Activated naive CD4-positive, alpha-beta T cell treated with anti-CD3 and anti-CD28 coated beads, Interleukin-2, amount 50 U/mL, for 16 hours (primary cell): ENCODE results near the gene ZSWIM5.
"Not testable (repeated sequence)": the region's sequence is repeated elsewhere in the genome, so short reads cannot be mapped to it uniquely, and the experiment has no call there.

Source experiments
- DNase-seq: peaks from one replicate; pipeline ENCODE4 v3.0.0-alpha.2; 2020

Gene ZSWIM5

DNA sequence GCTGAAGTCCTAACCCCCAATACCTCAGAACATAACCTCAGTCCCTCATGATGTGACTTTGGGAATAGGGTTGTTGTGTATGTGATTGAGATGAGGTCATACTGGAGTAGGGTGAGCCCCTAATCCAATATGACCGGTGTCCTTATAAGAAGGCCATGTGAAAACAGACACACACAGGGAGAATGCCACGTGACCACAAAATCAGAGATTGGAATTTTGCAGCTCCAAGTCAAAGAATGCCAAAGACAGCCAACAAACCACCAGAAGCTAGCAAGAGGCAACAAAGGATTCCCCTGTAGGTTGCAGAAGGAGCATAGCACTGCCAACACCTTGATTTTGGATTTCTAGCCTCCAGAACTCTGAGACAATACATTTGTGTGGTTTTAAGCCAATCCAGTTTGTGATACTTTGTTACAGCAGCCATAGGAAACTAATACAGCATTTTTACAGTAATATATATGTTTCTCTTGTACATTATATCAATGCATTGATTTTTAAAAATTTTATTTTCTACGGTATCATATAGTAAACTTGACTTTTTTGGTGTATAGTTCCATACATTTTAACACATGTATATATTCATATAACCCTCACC is 5.4 kb downstream of the ZSWIM5 start:
- DNase-seq, result no peak

DNA sequence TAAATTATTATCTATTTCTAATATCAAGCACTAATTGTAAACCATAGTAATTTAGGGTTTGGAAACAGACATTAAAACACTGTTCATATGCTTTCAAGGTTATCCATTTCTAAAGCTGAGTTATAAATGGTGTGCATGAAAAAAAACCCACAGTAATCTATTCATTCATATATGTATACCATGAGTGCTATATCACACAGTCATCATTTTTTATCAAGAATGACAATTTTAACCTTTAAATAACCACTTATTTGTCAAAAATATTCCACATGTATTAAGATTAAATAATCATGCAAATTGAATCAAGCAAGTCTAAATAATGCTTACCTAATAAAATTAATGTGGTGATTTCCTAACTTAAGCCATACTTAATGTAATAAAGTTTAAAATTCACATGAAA is 6.0 kb downstream of the ZSWIM5 start:
- no peak for DNase-seq

DNA sequence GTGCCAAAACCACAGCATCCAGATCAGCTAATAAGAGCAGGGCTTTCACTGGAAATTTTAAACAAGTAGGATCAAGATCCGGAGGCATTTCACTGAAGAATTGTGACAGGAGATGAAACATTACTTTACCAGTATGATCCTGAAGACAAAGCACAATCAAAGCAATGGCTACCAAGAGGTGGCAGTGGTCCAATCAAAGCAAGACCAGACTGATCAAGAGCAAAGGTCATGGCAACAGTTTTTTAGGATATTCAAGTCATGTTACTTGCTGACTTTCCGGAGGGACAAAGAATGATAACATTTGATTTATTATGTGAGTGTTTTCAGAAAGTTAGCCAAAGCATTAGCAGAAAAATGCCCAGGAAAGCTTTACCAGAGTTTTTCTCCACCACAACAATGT is 8.2 kb downstream of the ZSWIM5 start:
- DNase-seq, result no peak

DNA sequence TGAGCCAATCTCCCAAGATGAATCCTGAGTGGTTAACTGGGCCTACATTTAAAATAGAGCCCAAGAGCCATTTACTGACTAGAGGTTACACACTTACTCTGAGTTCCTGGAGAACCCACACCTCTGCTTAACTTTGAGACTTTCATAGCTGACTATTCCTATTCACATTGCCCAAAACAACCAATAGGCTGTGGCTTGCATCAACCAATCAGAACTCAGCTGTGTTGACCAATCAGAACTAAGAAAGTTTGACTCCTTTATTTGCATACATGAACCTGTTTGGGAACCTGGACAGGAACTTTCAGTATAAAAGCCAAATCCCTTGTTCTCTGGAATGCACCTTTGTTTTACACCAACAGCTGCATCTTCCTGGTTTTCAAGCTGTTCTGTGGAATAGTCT is 9.5 kb downstream of the ZSWIM5 start:
- DNase-seq, result no peak

DNA sequence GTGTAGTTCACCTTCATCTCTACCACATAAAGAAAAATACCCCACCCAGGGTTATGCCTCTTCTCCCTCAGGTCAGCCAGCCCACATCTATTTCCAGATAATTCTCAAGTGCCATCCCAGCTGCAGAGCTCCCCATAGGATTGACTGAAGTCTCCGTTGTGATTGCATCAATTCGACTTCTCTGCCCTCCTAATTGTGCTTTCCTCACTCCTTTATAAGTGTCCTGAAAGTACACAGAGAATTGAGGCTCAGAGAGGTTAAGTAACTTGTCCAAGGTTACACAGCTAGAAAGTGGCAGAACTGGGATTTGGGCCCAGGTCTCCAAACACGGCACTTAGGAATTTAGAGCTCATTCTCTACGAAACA is 15.0 kb downstream of the ZSWIM5 start:
- no peak for DNase-seq

DNA sequence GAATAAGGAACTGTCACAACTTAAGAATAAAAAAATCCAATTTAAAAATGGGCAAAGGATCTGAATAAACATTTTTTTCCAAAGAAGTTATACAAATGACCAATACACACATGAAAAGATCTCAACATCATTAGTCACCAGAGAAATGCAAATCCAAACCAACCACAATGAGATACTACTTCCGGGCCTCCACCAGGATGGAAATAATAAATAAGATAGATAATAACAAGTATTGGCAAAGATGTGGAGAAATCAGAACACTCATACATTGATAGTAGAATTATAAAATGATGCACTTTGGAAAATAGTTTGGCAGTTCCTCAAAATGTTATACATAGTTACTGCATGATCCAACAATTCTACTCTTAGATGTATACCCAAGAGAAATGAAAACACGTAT is 18.7 kb downstream of the ZSWIM5 start:
- DNase-seq, result no peak

DNA sequence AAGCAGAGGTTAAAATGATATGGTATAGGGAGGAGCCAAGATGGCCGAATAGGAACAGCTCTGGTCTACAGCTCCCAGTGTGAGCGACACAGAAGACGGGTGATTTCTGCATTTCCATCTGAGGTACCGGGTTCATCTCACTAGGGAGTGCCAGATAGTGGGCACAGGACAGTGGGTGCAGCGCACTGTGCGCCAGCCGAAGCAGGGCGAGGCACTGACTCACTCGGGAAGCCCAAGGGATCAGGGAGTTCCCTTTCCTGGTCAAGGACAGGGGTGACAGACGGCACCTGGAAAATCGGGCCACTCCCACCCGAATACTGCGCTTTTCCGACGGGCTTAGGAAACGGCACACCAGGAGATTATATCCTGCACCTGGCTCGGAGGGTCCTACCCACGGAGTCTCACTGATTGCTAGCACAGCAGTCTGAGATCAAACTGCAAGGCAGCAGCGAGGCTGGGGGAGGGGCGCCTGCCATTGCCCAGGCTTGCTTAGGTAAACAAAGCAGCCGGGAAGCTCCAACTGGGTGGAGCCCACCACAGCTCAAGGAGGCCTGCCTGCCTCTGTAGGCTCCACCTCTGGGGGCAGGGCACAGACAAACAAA is 26.4 kb downstream of the ZSWIM5 start:
- DNase-seq, result not testable (repeated sequence)

DNA sequence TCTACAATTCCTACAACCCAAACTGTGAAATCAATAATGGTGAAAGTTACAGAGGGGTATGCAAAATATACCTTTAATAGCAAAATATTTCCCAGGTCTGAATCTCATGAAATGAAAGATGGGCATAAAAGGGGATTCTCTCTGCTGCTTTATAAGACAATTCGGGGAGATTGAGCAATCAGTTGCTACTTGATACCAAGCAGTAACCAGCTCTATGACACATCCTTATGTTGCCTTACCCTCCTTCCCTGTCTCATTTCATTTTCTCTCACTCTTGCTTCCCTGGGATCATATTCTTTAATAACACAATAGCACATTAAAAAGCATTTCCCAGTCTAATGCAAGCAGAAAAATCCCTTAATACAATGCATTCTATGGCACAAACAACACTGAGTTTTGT is 29.0 kb downstream of the ZSWIM5 start:
- DNase-seq, result no peak

DNA sequence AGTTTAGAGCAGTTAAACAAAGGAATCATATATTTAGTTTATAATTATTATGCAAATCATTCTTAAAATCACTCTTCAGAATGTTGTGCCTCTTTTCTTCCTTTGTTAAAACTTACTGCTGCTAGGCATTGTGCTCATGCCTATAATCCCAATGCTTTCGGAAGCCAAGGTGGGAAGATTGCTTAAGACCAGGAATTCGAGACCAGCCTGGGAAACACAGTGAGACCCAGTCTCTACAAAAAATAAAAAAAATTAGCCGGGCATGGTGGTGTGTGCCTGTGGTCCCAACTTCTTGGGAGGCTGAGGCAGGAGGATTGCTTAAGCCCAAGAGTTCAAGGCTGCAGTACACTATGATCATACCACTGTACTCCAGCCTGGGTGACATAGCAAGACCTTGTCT is 33.6 kb downstream of the ZSWIM5 start:
- DNase-seq, result no peak

DNA sequence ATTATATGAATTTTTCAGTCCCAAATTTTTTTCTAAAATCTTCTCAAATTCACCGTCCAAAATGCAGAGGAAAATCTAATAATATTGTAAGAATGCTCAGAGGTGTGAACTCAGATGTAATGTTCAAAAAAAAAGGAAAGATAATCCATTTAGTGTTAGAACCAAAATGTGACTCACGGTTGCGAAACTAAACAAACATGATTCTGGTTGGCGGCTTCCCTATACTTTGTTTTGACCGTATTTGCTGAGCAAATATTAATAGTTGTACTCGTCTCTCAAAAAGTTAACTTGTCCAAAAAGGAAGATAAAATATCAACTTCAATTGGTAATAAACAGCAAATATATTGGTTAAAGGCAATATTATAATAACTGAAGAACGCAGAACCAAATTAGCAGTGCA is 34.4 kb downstream of the ZSWIM5 start:
- no peak for DNase-seq

DNA sequence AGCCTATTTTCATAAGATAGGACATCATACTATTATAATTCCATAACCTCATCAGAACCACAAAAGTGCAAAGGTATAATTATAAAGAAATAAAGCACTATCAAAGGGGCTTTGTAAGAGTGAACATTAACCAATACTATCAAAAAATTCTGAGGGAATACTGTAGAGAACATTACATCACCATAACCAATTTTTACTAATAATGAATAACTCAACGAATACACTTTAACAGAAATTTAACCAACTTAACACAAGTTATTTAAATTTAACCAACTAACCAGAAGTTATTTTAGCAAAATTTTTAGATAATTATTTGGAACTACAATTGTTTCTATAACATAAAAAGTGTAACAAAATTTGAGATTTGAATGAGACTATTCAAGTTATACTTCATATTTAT is 34.8 kb downstream of the ZSWIM5 start:
- DNase-seq, result no peak

DNA sequence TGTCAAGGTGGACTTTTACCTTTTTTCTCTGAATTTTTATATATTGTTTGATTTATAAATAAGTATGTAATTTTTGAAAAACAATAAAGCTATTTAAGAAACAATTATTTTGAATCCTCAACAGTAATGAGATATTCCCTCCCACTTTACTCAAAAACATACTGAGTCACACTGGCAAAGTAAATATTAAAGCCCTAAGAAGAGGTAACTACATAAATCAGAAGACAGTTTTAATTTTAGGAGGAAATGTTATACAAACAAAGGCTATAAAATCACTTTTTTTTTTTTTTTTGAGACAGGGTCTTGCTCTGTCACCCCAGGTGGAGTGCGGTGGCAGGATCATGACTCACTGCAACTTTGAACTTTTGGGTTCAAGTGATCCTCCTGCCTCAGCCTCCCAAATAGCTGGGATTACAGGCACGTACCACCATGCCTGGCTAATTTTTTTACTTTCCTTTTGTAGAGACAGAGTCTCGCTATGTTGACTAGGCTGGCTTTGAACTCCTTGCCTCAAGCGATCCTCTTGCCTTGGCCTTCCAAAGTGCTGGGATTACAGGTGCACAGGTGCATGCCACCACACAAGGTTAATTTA is 36.2 kb downstream of the ZSWIM5 start:
- no peak for DNase-seq

DNA sequence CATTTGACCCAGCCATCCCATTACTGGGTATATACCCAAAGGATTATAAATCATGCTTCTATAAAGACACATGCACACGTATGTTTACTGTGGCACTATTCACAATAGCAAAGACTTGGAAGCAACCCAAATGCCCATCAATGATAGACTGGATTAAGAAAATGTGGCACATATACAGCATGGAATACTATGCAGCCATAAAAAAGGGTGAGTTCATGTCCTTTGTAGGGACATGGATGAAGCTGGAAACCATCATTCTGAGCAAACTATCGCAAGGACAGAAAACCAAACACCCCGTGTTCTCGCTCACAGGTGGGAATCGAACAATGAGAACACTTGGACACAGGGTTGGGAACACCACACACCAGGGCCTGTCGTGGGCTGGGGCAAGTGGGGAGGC is 38.5 kb downstream of the ZSWIM5 start:
- DNase-seq, result not testable (repeated sequence)

DNA sequence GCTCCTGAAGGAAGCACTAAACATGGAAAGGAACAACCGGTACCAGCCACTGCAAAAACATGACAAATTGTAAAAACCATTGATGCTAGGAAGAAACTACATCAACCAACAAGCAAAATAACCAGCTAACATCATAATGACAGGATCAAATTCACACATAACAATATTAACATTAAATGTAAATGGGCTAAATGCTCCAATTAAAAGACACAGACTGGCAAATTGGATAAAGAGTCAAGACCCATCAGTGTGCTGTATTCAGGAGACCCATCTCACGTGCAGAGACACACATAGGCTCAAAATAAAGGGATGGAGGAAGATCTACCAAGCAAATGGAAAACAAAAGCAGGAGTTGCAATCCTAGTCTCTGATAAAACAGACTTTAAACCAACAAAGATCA is 42.1 kb downstream of the ZSWIM5 start:
- DNase-seq, result not testable (repeated sequence)

DNA sequence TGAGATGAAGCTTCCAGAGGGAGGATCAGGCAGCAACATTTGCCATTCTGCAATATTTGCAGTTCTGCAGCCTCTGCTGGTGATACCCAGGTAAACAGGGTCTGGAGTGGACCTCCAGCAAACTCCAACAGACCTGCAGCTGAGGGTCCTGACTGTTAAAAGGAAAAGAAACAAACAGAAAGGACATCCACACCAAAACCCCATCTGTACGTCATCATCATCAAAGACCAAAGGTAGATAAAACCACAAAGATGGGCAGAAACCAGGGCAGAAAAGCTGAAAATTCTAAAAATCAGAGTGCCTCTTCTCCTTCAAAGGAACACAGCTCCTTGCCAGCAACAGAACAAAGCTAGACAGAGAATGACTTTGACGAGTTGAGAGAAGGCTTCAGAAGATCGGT is 43.3 kb downstream of the ZSWIM5 start:
- DNase-seq, result not testable (repeated sequence)

DNA sequence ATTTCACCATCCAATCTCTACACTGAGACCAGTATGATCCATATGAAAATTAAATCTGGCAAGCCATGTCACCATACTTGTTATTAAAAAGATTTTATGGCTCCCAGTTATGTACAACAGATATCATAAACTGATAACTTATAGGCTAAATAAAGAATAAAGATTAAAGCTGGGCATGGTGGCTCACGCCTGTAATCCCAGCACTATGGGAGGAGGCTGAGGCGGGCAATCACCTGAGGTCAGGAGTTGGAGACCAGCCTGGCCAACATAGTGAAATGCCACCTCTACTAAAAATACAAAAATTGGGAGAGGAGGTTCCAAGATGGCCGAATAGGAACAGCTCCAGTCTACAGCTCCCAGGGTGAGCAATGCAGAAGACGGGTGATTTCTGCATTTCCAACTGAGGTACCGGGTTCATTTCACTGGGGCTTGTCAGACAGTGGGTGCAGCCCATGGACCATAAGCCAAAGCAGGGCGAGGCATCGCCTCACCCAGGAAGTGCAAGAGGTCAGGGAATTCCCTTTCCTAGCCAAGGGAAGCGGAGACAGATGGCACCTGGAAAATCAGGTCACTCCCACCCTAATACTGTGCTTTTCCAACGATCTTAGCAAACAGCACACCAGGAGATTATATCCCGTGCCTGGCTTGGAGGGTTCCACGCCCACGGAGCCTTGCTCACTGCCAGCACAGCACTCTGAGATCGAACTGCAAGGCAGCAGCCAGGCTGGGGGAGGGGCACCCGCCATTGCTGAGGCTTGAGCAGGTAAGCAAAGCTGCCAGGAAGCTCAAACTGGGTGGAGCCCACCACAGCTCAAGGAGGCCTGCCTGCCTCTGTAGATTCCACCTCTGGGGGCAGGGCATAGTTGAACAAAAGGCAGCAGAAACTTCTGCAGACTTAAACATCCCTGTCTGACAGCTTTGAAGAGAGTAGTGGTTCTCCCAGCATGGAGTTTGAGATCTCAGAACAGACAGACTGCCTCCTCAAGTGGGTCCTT is 44.1 kb downstream of the ZSWIM5 start:
- DNase-seq, result peak; percentile 25

DNA sequence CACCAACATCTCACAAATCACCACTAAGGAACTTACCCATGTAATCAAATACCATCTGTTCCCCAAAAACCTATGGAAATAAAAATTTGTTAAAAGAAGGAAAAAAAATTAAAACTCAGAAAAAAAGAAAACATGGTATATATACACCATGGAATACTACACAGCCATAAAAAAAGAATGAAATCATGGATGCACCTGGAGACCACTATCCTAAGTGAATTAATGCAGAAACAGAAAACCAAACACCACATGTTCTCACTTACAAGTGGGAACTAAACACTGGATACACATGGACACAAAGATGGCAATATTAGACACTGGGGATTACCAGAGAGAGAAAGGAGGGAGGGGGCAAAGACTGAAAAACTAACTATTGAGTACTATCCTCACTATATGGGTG is 50.4 kb downstream of the ZSWIM5 start:
- DNase-seq, result no peak

DNA sequence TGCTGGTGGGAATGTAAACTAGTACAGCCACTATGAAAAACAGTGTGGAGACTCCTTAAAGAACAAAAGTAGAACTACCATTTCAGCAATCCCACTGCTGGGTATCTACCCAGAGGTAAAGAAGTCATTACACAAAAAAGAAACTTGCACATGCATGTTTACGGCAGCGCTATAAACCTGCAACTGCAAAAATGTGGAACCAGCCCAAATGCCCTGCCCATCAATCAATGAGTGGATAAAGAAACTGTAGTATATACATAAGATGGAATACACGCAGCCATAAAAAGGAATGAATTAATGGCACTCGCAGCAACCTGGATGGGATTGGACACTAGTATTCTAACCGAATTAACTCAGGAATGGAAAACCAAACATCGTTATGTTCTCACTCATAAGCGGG is 51.0 kb downstream of the ZSWIM5 start:
- DNase-seq, result no peak

DNA sequence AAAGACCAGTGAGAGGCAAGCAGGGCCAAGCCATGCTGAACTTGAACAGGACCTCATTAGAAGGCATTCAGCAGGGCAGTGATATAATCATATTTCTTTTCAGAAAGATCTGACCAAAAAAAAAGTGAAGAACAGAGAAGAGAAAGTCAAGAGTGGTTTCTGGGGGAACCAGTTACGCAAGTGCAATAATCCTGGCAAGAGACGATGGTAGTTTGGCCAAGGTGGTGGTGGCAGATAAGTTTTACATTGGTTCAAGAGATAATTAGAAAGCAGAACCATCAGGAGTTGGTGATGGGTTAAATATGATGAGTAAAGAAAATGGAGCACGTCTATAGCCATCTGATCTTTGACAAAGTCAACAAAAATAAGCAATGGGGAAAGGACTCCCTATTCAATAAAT is 54.3 kb downstream of the ZSWIM5 start:
- no peak for DNase-seq

DNA sequence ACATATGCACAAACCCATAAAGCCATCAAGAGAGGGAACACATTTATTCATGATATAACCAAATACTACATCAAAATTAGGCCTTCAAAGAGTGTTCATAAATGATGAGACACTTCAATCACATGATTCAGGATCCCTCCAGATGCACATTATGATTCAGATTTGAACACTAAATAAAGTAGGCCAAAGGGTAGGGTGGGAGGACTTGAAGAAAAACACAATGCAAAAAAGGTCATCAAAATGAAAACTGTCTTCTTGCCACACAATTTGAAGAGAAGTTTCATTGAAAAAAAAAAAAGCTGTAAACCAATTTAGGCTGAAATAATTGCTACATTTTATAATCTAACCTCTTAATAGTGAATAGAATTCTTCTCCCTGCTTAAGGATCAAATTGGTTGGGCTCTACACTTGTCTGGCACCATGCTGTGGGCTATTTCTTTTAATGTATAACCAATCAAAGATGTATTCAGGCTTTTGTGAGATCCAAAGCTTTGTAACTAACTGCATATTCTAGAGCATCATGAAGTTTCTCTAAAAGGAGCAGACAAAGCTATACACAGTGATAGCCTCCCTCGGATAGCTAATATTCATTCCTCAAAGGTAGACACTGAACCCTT is 58.1 kb downstream of the ZSWIM5 start:
- DNase-seq, result no peak

DNA sequence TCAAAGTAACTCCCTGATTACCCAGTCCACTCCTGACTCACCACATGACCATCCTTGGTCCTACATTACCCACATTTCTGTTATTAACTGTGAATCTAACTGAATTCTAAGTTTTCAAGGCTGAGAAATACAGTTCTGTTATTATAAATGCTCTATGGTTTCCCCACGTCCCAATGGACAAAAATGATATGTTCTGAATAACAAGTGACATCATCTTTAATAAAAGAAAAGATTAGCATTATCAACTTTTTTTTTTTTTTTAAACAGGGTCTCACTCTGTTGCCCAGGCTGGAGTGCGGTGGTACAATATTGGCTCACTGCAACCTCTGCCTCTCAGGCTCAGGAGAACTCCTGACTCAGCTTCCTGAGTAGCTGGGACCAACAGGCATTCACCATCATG is 59.6 kb downstream of the ZSWIM5 start:
- no peak for DNase-seq

DNA sequence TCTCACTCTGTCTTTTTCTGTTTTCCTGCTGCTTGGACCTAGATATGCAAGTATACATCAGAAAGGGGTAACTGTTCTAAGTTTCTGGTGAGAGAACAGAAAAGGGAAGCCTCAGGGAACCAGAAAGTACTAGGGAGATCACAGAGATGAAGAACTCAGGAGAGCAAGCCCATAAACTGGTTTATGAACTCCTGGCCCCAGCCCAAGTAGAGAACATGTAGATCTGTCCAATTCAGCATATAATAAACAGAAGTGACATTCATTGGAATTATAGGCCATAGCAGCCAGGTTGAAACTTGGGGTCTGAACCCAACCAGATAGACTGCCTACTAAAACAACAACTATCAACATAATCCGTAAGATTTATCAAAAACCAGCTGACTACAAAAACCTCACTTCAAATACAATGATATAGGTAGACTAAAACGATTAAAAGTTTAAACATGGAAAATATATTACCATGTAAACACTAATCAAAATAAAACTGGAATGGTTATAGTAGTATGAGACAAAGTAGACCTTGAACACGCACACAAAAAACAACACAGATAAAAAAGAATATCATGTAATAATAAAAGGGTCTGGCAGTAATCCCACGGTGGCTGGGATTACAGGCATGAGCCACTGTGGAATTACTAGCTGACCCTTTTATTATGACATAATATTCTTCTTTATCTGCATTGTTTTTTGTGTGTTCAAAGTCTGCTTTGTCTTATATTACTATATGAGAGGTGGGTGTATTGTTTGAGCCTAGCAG is 65.0 kb downstream of the ZSWIM5 start:
- DNase-seq, result no peak

DNA sequence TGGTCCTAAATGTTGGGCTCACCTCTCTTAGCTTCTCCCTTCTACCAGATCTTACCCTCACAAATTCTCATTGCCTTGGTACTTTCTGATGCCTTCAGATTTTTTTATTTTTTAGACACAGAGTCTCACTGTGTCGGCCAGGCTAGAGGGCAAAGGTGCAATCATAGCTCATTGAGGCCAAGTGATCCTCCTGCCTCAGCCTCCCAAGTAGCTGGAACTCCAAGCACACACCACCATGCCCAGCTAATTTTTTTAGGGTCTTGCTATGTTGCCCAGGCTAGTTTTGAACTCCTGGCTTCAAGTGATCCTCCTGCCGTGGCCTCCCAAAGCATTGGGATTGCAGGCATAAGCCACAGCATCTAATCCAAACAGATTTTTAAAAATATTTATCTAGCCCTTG is 69.4 kb downstream of the ZSWIM5 start:
- DNase-seq, result no peak
